ENCODE results near the gene LPIN2.

The LPIN2 gene

GRCh38 chr18:2976218-2977132 is 36.5 kb downstream of the LPIN2 start:
- H3K36me3 Mint-ChIP-seq = peaks cover 4% of the 10 kb centered on the region

GRCh38 chr18:2974731-2975130 is 38.2 kb downstream of the LPIN2 start:
- no peak for DNase-seq (ENCODE audit: low spot score in 2 of 2)
- H3K27me3 Mint-ChIP-seq = no peaks in the 10 kb centered on the region
- H3K4me3 Mint-ChIP-seq = no peak overlapping the region
- no peak for ATAC-seq (ENCODE audit: low read depth)
- H3K4me1 Mint-ChIP-seq = peaks cover 44% of the 10 kb centered on the region
- no peak overlapping the region for H3K27ac Mint-ChIP-seq
- no peaks in the 10 kb centered on the region for H3K9me3 Mint-ChIP-seq
- H3K36me3 Mint-ChIP-seq = peaks cover 4% of the 10 kb centered on the region

More at GRCh38 chr18:2976218-2977132, 36.5 kb downstream of the LPIN2 start:
- Mint-ChIP-seq H3K27ac (peak overlapping the region; percentile 65), H3K9me3 (no peaks in the 10 kb centered on the region), H3K4me1 (peaks cover 41% of the 10 kb centered on the region), H3K4me3 (no peak overlapping the region), H3K27me3 (no peaks in the 10 kb centered on the region)
- DNase-seq (ENCODE audit: low spot score in 2 of 2) (no peak), ATAC-seq (ENCODE audit: low read depth) (no peak)

- H3K27ac Mint-ChIP-seq = peak overlapping the region; percentile 96
- no peaks in the 10 kb centered on the region for H3K9me3 Mint-ChIP-seq
- no peaks in the 10 kb centered on the region for H3K27me3 Mint-ChIP-seq
- peaks cover 47% of the 10 kb centered on the region for H3K4me1 Mint-ChIP-seq
- peaks cover 1% of the 10 kb centered on the region for H3K36me3 Mint-ChIP-seq
- DNase-seq (ENCODE audit: low spot score in 2 of 2) (peak in 1 of 2 donors; percentile 67), ATAC-seq (ENCODE audit: low read depth) (peak; percentile 86)
- peak overlapping the region; percentile 78 for H3K4me3 Mint-ChIP-seq
These were observed 41.0 kb downstream of the LPIN2 start for GRCh38 chr18:2971741-2972552.

DNA sequence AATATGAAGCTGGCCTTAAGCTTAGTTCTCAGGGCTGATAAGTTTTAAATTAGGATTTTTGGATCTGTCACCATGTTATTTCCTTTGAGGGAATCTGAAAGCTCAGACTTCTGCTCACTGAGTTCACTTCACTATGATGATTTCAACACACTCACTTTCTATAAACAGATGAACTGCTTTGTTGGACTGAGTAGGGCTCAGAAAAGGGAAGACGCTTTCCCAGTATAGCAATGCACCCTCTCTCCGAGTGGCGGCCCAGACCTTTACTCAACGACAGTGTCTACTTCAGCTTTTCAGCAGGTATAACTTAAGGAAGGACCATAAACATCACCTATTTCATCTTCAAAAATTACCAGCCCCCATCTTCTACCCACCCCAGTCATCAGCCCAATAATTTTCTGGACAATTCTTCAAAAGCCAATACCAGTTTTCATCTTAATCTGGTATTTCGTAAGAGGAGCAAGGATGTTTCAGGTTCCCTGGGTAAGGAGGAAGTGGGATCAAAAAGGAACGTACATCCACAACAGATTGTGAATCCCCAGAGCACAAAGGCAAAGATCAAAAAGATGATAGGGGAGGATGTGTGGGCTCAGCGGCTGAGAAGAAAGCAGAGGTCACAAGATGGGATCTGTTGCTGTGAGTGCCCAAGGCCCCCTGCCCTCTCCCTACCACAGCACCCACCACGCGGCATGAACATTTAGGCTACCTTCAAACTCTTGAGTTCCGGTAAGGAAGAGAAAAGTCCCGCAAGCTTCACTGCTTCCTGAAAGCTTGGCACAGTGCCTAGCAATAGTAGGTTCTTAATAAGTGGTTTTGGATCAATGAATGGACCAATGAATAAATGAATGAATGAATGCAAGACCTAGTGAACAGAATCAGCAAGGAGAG is 41.9 kb downstream of the LPIN2 start:
- ATAC-seq (ENCODE audit: low read depth) = peak; percentile 66

GRCh38 chr18:2970344-2970743 is 42.6 kb downstream of the LPIN2 start:
- DNase-seq (ENCODE audit: low spot score in 2 of 2) (no peak), ATAC-seq (ENCODE audit: low read depth) (no peak)
- Mint-ChIP-seq H3K27me3 (no peaks in the 10 kb centered on the region), H3K4me3 (no peak overlapping the region), H3K27ac (peak overlapping the region; percentile 96), H3K9me3 (no peaks in the 10 kb centered on the region), H3K4me1 (peaks cover 49% of the 10 kb centered on the region), H3K36me3 (no peaks in the 10 kb centered on the region)

More for the DNA sequence above, 41.9 kb downstream of the LPIN2 start:
- peaks cover 51% of the 10 kb centered on the region for H3K4me1 Mint-ChIP-seq
- no peaks in the 10 kb centered on the region for H3K9me3 Mint-ChIP-seq
- no peaks in the 10 kb centered on the region for H3K27me3 Mint-ChIP-seq
- no peaks in the 10 kb centered on the region for H3K36me3 Mint-ChIP-seq
- peak overlapping the region; percentile 78 for H3K4me3 Mint-ChIP-seq
- peak in 1 of 2 donors; percentile 51 for DNase-seq (ENCODE audit: low spot score in 2 of 2)
- peak overlapping the region; percentile 96 for H3K27ac Mint-ChIP-seq

- no peaks in the 10 kb centered on the region for H3K27me3 Mint-ChIP-seq
- DNase-seq (ENCODE audit: low spot score in 2 of 2) (no peak), ATAC-seq (ENCODE audit: low read depth) (no peak)
- no peak overlapping the region for H3K4me3 Mint-ChIP-seq
- no peaks in the 10 kb centered on the region for H3K36me3 Mint-ChIP-seq
- peak overlapping the region; percentile 96 for H3K27ac Mint-ChIP-seq
- peaks cover 51% of the 10 kb centered on the region for H3K4me1 Mint-ChIP-seq
- H3K9me3 Mint-ChIP-seq = no peaks in the 10 kb centered on the region
These were observed 43.2 kb downstream of the LPIN2 start for GRCh38 chr18:2969695-2970094.

- Mint-ChIP-seq H3K4me1 (peaks cover 54% of the 10 kb centered on the region), H3K27me3 (no peaks in the 10 kb centered on the region), H3K9me3 (no peaks in the 10 kb centered on the region), H3K27ac (peak overlapping the region; percentile 96), H3K4me3 (peak overlapping the region; percentile 51), H3K36me3 (no peaks in the 10 kb centered on the region)
- DNase-seq (ENCODE audit: low spot score in 2 of 2) = no peak
- no peak for ATAC-seq (ENCODE audit: low read depth)
These were observed 44.3 kb downstream of the LPIN2 start for GRCh38 chr18:2968606-2969005.

DNA sequence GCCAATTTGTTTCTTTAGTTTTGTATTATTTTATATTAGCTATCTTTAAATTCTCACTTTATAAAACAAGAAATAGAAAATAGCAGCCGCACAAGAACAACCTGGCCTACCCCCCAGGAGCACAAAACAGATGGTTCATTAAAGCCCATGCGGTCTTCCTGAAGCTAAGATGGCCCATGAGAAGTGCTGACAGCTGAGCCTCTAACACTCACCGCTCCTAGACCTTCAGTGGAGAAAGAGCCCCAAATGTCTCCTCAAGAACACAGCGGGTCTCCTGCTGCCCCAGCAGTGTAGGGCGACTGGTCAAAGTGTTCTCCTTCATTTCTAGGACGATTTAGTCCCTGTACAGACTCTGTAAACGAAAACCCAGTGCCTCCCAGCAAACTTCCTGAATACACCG is 45.1 kb downstream of the LPIN2 start:
- Mint-ChIP-seq H3K4me3 (peak overlapping the region; percentile 33), H3K27ac (peak overlapping the region; percentile 96), H3K27me3 (no peaks in the 10 kb centered on the region), H3K36me3 (peaks cover 3% of the 10 kb centered on the region), H3K9me3 (no peaks in the 10 kb centered on the region), H3K4me1 (peaks cover 59% of the 10 kb centered on the region)
- ATAC-seq (ENCODE audit: low read depth) (no peak), DNase-seq (ENCODE audit: low spot score in 2 of 2) (no peak)

DNA sequence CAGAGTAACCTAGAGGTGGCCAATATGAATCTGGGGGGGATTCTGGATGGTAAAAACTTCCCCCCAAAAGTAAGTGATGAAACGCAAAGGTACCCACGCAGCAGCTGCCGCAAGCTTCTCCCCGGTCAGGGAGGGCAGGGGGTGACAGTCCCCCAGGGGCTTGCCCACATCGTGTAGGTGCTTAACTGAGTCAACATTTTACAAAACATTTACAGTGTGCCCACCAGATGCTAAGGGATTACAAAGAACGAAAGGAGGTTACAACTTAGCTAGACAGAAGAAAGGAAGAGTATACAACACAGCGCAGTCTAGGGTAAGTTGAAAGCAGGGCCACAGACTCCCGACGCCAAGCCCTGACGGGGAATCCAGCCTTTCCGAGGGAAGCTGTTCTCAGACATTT is 45.6 kb downstream of the LPIN2 start:
- DNase-seq (ENCODE audit: low spot score in 2 of 2) (no peak), ATAC-seq (ENCODE audit: low read depth) (no peak)
- no peaks in the 10 kb centered on the region for H3K27me3 Mint-ChIP-seq
- H3K36me3 Mint-ChIP-seq = peaks cover 3% of the 10 kb centered on the region
- peak overlapping the region; percentile 66 for H3K4me3 Mint-ChIP-seq
- H3K27ac Mint-ChIP-seq = peak overlapping the region; percentile 96
- H3K9me3 Mint-ChIP-seq = no peaks in the 10 kb centered on the region
- peaks cover 56% of the 10 kb centered on the region for H3K4me1 Mint-ChIP-seq

GRCh38 chr18:2966560-2966959 is 46.4 kb downstream of the LPIN2 start:
- H3K27me3 Mint-ChIP-seq = no peaks in the 10 kb centered on the region
- no peaks in the 10 kb centered on the region for H3K9me3 Mint-ChIP-seq
- peaks cover 3% of the 10 kb centered on the region for H3K36me3 Mint-ChIP-seq
- ATAC-seq (ENCODE audit: low read depth) (no peak), DNase-seq (ENCODE audit: low spot score in 2 of 2) (no peak)
- H3K27ac Mint-ChIP-seq = peak overlapping the region; percentile 96
- peak overlapping the region; percentile 17 for H3K4me3 Mint-ChIP-seq
- H3K4me1 Mint-ChIP-seq = peaks cover 62% of the 10 kb centered on the region

DNA sequence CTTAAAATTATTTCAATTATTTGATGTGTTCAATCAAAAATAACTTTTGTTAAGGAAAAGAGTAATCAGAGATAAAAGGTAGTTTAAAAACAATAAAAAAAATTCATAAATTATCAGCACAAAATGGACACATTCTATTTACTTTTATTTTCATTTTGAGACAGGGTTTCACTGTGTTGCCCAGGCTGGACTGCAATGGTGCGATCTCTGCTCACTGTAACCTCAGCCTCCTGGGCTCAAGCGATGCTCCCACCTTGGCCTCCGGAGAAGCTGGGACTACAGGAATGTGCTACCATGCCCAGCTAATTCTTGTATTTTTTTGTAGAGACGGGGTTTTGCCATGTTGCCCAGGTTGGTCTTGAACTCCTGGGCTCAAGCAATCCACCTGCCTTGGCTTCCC is 47.1 kb downstream of the LPIN2 start:
- Mint-ChIP-seq H3K9me3 (no peaks in the 10 kb centered on the region), H3K27me3 (no peaks in the 10 kb centered on the region), H3K4me1 (peaks cover 62% of the 10 kb centered on the region), H3K36me3 (peaks cover 3% of the 10 kb centered on the region), H3K4me3 (no peak overlapping the region), H3K27ac (peak overlapping the region; percentile 96)
- DNase-seq (ENCODE audit: low spot score in 2 of 2) (no peak), ATAC-seq (ENCODE audit: low read depth) (no peak)

GRCh38 chr18:2964361-2965010 is 48.5 kb downstream of the LPIN2 start:
- DNase-seq (ENCODE audit: low spot score in 2 of 2) = no peak
- Mint-ChIP-seq H3K4me1 (peaks cover 59% of the 10 kb centered on the region), H3K27me3 (no peaks in the 10 kb centered on the region), H3K27ac (peak overlapping the region; percentile 87), H3K36me3 (peaks cover 3% of the 10 kb centered on the region), H3K4me3 (no peak overlapping the region), H3K9me3 (no peaks in the 10 kb centered on the region)
- ATAC-seq (ENCODE audit: low read depth) = no peak

Measured in memory B cell (primary cell).